Frontal cortex (tissue), 4 donors: ENCODE results near the gene CNTNAP5. TPM values are rescaled to one million over a fixed set of nuclear protein-coding genes. Genes with fewer than 3 reads are reported as not detected.
"Not testable (repeated sequence)": the region's sequence is repeated elsewhere in the genome, so short reads cannot be mapped to it uniquely, and the experiment has no call there.

Source experiments
- DNase-seq, 2 donors: peaks; one replicate each; pipeline ENCODE4 v3.0.0; 2012; ENCODE audit warnings: low spot score in 2 of 2
- FAIRE-seq: peaks from 2 replicates; lab custom pipeline; 2012; peaks lifted over from hg19 to GRCh38; lab: Jason Lieb, UNC
- total RNA-seq: library from RNA; depleted of rRNA; stranded (reverse); fragments of >200 nt; gene quantifications from one replicate; pipeline ENCODE4 v1.2.3, GENCODE V29; 2014
- donor health status: control.
- donor health status: control.
- donor health status: control.

The CNTNAP5 gene
- total RNA-seq, 1 donor from 2014 or later = 30.6 TPM

- DNase-seq (no peak), FAIRE-seq (no peak)
These were observed 290.3 kb downstream of the CNTNAP5 start for GRCh38 chr2:124315221-124315880.

- DNase-seq (no peak), FAIRE-seq (no peak)
These were observed 291.0 kb downstream of the CNTNAP5 start for GRCh38 chr2:124316133-124316532.

GRCh38 chr2:124316881-124317605, 292.0 kb downstream of the CNTNAP5 start:
- DNase-seq (no peak), FAIRE-seq (no peak)

- FAIRE-seq (no peak), DNase-seq (no peak)
These were observed 292.5 kb downstream of the CNTNAP5 start for GRCh38 chr2:124317628-124318027.

GRCh38 chr2:124318913-124319312, 293.8 kb downstream of the CNTNAP5 start:
- FAIRE-seq (no peak), DNase-seq (no peak)

DNA sequence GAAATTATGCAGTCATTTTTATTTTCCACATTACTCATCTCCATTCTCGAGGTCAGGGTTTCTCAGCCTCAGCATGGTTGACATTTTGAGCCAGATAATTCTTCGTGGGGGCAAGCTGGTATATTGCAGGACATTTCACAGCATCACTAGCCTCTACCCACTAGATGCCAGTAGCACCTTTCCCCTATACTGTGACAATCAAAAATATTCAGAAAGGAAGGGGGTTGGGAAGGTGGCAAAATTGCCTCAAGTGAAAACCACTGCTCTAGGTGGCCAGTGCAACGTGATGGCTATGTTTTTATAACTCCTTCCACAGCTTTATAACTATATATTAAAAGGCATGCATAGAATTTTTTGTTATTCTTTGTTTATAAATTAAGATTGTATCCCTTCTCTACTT, 294.5 kb downstream of the CNTNAP5 start:
- DNase-seq = no peak
- FAIRE-seq = no peak

- DNase-seq (no peak), FAIRE-seq (no peak)
These were observed 295.1 kb downstream of the CNTNAP5 start for GRCh38 chr2:124320051-124320688.

DNA sequence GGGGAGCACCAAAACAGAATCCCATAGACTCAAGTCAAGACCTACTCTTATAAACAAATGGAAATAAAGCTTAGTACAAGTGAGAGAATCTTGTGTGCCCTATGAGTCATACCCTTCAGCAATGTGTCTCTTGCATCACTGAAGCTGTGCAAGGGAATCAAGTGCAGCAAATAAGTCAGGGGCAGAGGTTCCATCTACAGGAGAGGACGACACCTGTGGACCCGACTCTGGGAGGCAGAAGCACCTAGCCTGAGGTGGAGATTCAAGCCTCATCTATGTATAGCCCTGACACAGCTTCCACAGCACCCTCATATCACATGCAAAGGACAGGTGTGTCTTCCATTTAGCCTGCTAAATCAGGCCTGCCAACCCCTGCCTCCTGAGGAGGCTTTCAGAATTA, 298.2 kb downstream of the CNTNAP5 start:
- FAIRE-seq (no peak), DNase-seq (no peak)

DNA sequence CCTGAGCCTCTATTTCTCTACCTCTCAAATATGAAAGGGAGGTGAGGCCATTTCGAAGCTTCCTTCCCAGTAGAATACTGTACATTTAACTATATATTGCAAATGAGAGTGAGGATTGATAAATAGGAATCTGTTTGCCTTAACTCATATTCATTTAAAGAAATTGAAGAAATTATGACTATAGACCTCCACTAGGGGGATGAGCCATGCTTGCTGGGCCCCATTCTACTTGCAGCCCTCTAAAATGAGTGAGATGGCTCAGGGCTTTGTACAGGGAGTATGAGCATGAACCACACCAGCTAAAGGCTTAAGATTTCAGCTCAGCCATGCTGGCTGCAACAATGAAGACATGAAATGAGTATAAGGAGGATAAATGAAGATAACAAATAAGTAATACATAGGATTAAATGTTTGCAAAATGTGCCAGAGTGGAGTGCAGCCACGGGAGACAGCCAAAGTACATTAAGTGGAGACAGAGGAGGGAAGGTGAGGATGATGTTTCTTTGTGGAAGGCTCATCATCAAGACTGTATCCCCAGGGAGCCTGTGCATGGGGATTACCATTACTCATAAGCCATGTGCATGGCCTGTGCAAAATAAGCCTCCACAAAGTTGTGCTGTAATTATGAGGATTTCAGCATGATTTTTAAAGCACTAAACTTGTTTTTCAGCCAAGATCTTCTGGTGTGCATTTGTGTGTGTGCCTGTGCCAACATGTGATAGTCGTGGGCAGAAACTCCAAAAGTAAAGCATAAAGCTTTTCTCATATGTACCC, 300.8 kb downstream of the CNTNAP5 start:
- no peak for FAIRE-seq
- DNase-seq = no peak

DNA sequence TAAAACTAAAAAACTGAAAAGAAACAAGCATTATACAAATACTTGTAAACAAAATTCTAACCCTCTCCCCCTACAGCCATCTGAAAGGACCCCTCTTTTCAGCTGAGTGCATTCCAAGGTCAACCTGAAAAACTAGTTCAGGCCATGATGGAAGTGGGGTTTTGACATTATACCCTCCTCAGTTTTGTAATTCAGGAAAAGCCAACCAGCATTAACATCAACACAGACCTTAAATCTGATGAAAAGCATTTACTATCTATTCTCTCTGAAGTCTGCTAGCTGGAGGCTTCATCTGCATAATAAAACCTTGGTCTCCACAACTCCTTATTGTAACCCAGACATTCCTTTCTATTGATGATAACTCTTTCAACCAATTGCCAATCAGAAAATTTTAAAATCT, 302.2 kb downstream of the CNTNAP5 start:
- no peak for DNase-seq
- FAIRE-seq = no peak

DNA sequence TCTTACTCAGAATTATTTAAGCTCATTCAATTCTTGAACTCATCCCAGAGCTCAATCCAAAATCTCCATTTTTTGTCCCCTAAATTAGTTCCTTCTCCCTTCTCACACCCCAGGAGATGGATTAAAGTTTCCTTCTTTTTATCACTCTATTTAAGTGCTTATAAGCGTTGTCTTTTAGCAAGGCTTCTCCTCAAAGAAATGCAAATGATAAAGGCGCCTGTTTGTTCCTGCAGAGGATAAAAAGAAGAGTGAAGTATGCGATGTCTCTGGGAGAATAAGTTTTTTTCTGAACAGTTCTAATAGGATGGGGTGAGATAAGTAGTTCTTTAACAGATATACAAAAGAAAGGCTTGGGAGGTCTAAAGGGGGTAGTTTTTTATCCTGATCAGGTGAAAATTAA, 303.3 kb downstream of the CNTNAP5 start:
- DNase-seq (no peak), FAIRE-seq (no peak)

GRCh38 chr2:124333784-124334183, 308.7 kb downstream of the CNTNAP5 start:
- DNase-seq (no peak), FAIRE-seq (no peak)

DNA sequence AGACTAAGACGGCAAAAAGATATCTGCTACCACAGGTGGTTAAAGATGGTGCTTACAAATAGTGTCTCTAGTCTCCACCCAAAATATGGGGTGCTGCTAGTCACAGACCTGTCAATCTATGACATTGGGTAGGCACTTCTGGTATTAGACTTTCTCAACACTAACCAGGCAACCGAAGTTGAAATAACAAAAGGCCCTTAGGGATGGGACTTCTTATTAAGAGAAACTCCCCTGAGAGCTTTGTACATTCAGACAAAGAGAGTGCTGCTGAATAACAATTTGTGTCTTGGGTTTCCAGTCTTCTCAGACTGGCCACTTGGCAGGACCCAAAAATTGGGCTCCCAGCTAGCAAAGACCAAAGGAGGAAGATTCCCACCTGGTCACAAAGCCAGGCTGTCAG, 310.0 kb downstream of the CNTNAP5 start:
- DNase-seq (no peak), FAIRE-seq (no peak)

DNA sequence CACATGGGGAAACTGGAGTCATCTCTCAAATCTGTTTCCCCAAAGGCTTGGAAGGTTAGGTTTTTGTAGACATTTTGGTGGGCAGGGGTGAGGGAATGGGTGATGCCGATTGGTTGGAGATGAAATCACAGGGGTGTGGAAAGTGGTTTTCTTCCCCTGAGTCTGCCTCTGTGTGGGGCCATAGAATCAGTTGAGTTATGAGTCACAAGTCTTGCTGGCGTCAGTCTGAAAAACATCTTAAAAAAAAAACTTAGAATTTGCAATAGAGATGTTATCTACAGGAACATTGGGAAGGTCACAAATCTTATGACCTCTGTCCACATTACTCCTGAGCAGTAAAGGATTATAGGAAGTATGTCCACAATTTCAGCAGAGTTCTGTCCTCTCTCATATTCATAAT, 314.6 kb downstream of the CNTNAP5 start:
- no peak for FAIRE-seq
- no peak for DNase-seq

DNA sequence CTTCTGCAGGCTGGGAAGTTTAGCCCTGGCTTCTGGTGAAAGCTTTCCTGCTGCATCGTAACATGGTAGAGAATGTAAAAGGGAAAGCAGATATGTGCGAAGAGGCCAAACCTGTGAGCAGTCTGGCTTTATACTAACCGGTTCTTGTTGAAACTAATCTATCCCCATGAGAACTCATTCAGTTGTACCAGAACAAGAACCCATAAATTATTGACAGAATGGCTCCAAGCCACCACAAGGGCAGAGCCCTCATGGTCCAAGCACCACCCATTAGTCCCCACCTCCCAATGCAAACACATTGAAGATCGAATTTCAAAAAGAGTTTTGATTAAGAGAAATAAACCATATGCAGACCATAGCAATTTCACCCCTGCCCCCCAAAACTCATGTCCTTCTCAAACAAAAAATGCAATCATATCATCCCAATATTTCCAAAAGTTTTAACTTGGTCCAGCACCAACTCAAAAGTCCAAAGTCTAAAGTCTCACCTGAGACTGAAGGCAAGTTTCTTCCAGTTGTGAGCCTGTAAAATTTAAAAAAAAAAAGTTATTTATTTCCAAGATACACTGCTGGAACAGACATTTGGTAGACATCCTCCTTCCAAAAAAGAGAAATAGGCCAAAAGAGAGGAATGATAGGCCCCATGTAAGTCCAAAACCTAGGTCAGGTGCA, 318.9 kb downstream of the CNTNAP5 start:
- FAIRE-seq (no peak), DNase-seq (no peak)

GRCh38 chr2:124347209-124347608, 322.1 kb downstream of the CNTNAP5 start:
- DNase-seq = no peak
- no peak for FAIRE-seq

DNA sequence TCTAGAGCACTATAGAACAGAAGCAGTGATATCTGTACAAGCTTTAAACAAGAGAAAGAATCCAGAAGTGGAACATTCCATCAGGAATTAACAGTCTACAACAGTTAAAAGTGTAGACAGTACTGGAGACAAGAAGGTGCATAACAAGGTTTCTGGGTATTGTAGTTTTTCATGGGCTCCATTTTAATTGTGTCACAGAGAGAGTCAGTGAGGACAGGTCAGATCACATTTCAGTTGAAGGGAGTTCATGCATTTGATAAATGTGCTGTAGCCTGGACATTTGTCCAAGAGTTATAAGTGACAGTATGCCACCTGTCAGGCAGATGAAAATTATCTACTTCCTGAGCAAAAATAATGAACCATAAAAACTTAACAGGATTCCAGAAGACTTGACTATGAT, 328.6 kb downstream of the CNTNAP5 start:
- FAIRE-seq (no peak), DNase-seq (no peak)

DNA sequence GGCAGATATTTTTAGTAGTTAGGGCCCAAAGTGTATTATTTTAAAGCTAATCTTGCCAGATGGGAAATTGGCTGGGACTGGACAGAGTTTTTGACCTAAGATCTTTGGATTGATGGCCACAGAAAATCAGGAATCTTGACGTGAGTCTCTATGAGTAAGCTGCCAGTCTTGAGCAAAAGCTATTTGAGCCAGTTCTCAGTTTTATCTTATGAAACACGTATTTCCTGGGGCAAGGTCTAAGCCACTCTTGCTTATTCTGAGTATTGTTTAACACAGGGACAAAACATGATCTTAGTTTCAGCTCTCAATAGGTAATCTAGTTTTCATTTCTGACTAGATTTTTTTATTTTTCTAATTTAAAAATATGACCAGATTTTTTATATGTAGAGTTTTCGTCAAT, 329.4 kb downstream of the CNTNAP5 start:
- DNase-seq = no peak
- FAIRE-seq = no peak

GRCh38 chr2:124361966-124362365, 336.9 kb downstream of the CNTNAP5 start:
- FAIRE-seq, DNase-seq: not testable (repeated sequence)

DNA sequence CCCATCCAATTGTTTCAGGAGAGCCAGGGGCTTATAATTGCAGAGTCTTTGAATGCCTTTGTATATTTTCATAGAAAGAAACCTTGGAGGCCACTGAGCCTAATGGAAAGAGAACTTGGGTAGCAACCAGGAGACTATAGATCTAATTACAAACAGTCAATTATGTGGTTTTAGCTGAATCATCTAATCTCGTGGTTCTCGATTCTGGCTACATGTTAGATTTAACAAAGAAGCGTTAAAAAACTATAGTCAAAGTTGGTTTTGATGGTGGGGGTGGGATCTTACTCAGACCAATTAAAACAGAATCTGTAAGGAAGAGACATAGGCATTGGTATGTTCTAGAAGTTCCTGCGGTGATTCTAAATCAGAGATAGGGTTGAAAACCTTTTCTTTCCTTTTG, 344.1 kb downstream of the CNTNAP5 start:
- DNase-seq = no peak
- FAIRE-seq = no peak
